ENCODE measurements around the gene MRPS16.

MRPS16 gene

GRCh38 chr10:73244866-73245477 is 7.5 kb downstream of the MRPS16 start:
- no peak overlapping the region for H3K27ac ChIP-seq
- H3K36me3 ChIP-seq (ENCODE audit: control insufficient read depth, insufficient read depth, low read length): no peaks in the 10 kb centered on the region
- no peak overlapping the region for H3K9ac ChIP-seq
- no peaks in the 10 kb centered on the region for H3K27me3 ChIP-seq (ENCODE audit: control insufficient read depth, insufficient read depth, low read length)
- no peak overlapping the region for H3K4me3 ChIP-seq (ENCODE audit: low read depth, low read length)
- no peaks in the 10 kb centered on the region for H3K9me3 ChIP-seq (ENCODE audit: control insufficient read depth, low read length)
- peaks cover 9% of the 10 kb centered on the region for H3K4me1 ChIP-seq
- H3K79me2 ChIP-seq: peaks cover 5% of the 10 kb centered on the region
- TF ChIP-seq CTCF (IDR thresholded peaks at IDR 0.05): no peak
- no peak overlapping the region for H2AFZ ChIP-seq
- H3K4me2 ChIP-seq (ENCODE audit: low read length): no peak overlapping the region

- Histone ChIP-seq H3K9ac (no peak overlapping the region), H3K9me3 (ENCODE audit: control insufficient read depth, low read length) (no peaks in the 10 kb centered on the region), H3K36me3 (ENCODE audit: control insufficient read depth, insufficient read depth, low read length) (no peaks in the 10 kb centered on the region), H3K4me3 (ENCODE audit: low read depth, low read length) (no peak overlapping the region), H3K27me3 (ENCODE audit: control insufficient read depth, insufficient read depth, low read length) (no peaks in the 10 kb centered on the region), H3K4me1 (no peaks in the 10 kb centered on the region), H2AFZ (no peak overlapping the region), H3K79me2 (no peaks in the 10 kb centered on the region), H3K4me2 (ENCODE audit: low read length) (no peak overlapping the region), H3K27ac (no peak overlapping the region)
- TF ChIP-seq CTCF (IDR thresholded peaks at IDR 0.05): no peak
Observed at GRCh38 chr10:73239908-73240307, 12.5 kb downstream of the MRPS16 start.

GRCh38 chr10:73238990-73239566 is 13.4 kb downstream of the MRPS16 start:
- Histone ChIP-seq H3K9ac (no peak overlapping the region), H3K4me3 (ENCODE audit: low read depth, low read length) (no peak overlapping the region), H3K27me3 (ENCODE audit: control insufficient read depth, insufficient read depth, low read length) (no peaks in the 10 kb centered on the region), H3K4me2 (ENCODE audit: low read length) (no peak overlapping the region), H3K9me3 (ENCODE audit: control insufficient read depth, low read length) (no peaks in the 10 kb centered on the region), H3K4me1 (no peaks in the 10 kb centered on the region), H3K79me2 (no peaks in the 10 kb centered on the region), H2AFZ (no peak overlapping the region), H3K36me3 (ENCODE audit: control insufficient read depth, insufficient read depth, low read length) (no peaks in the 10 kb centered on the region), H3K27ac (no peak overlapping the region)
- no peak for TF ChIP-seq CTCF (IDR thresholded peaks at IDR 0.05)

GRCh38 chr10:73234695-73235094 is 17.7 kb downstream of the MRPS16 start:
- Histone ChIP-seq H3K36me3 (ENCODE audit: control insufficient read depth, insufficient read depth, low read length) (no peaks in the 10 kb centered on the region), H3K9ac (no peak overlapping the region), H3K9me3 (ENCODE audit: control insufficient read depth, low read length) (no peaks in the 10 kb centered on the region), H3K27me3 (ENCODE audit: control insufficient read depth, insufficient read depth, low read length) (no peaks in the 10 kb centered on the region), H3K79me2 (no peaks in the 10 kb centered on the region), H3K4me3 (ENCODE audit: low read depth, low read length) (no peak overlapping the region), H3K4me2 (ENCODE audit: low read length) (no peak overlapping the region), H2AFZ (no peak overlapping the region), H3K27ac (no peak overlapping the region), H3K4me1 (no peaks in the 10 kb centered on the region)
- no peak for TF ChIP-seq CTCF (IDR thresholded peaks at IDR 0.05)

- Histone ChIP-seq H3K4me1 (no peaks in the 10 kb centered on the region), H3K36me3 (ENCODE audit: control insufficient read depth, insufficient read depth, low read length) (no peaks in the 10 kb centered on the region), H3K9me3 (ENCODE audit: control insufficient read depth, low read length) (no peaks in the 10 kb centered on the region), H3K4me2 (ENCODE audit: low read length) (no peak overlapping the region), H3K9ac (no peak overlapping the region), H3K27ac (no peak overlapping the region), H3K79me2 (no peaks in the 10 kb centered on the region), H3K4me3 (ENCODE audit: low read depth, low read length) (no peak overlapping the region), H3K27me3 (ENCODE audit: control insufficient read depth, insufficient read depth, low read length) (no peaks in the 10 kb centered on the region), H2AFZ (no peak overlapping the region)
- no peak for TF ChIP-seq CTCF (IDR thresholded peaks at IDR 0.05)
Observed at GRCh38 chr10:73233883-73234282, 18.6 kb downstream of the MRPS16 start.
